ENCODE data around the gene UCHL3.

DNA sequence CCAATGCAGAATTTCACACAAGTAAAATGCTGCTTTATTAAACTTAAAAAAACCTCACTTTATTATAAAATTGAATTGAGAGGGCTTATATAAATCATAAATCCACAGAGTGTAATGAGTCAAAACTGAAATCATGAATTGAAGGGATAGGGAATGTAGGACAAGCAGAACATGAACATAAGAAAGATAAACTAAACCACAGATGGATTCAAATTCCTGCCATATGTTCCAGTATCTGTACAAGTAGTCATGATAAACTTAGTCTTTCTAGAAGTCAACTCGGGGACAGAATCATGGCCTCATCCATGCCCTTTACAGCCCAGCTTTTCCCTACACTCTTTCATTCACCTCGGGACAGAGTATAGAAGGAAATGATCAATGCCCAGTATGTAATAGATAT, 103.1 kb downstream of the UCHL3 start:
- TF ChIP-seq, protein P1, sequence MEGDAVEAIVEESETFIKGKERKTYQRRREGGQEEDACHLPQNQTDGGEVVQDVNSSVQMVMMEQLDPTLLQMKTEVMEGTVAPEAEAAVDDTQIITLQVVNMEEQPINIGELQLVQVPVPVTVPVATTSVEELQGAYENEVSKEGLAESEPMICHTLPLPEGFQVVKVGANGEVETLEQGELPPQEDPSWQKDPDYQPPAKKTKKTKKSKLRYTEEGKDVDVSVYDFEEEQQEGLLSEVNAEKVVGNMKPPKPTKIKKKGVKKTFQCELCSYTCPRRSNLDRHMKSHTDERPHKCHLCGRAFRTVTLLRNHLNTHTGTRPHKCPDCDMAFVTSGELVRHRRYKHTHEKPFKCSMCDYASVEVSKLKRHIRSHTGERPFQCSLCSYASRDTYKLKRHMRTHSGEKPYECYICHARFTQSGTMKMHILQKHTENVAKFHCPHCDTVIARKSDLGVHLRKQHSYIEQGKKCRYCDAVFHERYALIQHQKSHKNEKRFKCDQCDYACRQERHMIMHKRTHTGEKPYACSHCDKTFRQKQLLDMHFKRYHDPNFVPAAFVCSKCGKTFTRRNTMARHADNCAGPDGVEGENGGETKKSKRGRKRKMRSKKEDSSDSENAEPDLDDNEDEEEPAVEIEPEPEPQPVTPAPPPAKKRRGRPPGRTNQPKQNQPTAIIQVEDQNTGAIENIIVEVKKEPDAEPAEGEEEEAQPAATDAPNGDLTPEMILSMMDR (IDR thresholded peaks at IDR 0.05 in 8 of 11, conservative IDR thresholded peaks at IDR 0.05 in 3 of 11) = no peak
- TF ChIP-seq POLR2AphosphoS5 (IDR thresholded peaks at IDR 0.05) = no peak
- TF ChIP-seq POLR2A (IDR thresholded peaks at IDR 0.05) = no peak

All from spleen (tissue), 7 donors.